Measurements from ENCODE around the gene SLC22A13. TPM values are rescaled to one million over a fixed set of nuclear protein-coding genes. Genes with fewer than 3 reads are reported as not detected.

Gene SLC22A13
- polyA plus RNA-seq, 1 donor from 2014 or later, result not detected

DNA sequence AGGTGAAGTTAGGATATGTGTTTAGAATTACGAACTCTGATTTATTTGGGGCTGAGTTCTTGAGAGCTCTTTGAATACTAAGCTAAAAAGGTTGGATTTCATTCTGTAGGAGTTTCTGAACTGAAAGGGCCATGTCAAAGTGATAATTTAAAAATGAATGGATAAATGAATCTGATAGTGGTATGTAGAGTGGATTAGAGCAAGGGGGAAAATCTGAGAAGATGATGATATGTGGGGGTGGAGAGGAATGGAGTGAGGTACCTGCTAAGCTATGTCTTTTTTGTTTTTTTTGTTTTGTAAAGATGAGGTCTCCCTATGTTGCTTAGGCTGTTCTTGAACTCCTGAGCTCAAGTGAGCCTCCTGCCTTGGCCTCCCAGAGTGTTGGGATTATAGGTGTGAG lies 44.6 kb upstream of the SLC22A13 start:
- no peak overlapping the region for H3K27ac ChIP-seq (ENCODE audit: low read length)

DNA sequence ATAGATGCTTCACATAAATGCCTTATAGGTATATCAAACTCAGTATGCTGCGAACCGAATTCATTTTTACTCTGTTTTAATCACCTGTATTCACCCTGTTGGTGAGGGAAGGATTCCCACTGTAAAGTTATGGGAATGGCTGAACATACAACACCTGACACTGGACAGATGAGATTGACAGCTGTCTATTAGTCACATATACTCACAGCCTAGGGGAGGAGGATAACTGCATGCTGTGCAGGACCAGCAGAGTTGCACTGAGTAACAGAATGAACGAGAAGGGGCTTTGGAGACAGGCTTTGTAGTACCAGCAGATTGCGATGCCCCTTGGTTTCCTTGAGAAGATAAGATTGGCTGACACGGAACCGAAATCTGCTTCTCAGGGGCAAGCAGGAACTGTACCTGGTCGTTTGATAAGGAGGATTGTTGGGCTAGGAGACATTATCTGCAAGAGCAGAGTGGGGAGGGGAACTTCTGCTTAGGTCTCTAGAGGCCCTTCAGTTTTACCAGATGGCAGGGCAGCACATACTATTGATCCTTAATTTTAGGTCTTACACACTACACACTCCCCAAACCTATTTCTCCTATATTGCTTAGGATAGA lies 43.5 kb upstream of the SLC22A13 start:
- Histone ChIP-seq H3K36me3 (ENCODE audit: insufficient read depth, low read length) (no peaks in the 10 kb centered on the region), H3K27me3 (ENCODE audit: insufficient read depth, low read depth, low read length) (no peaks in the 10 kb centered on the region), H3K79me2 (replicated peaks; ENCODE audit: insufficient read depth, low read length) (no peaks in the 10 kb centered on the region), H3K9ac (ENCODE audit: low read length) (no peak overlapping the region), H3K9me2 (ENCODE audit: insufficient read depth, low read length) (no peaks in the 10 kb centered on the region), H2AFZ (ENCODE audit: low read depth, low read length) (no peak overlapping the region), H3K4me3 (ENCODE audit: low read length) (no peak overlapping the region), H3K9me3 (ENCODE audit: low read length) (no peaks in the 10 kb centered on the region), H3K27ac (ENCODE audit: low read length) (no peak overlapping the region), H4K20me1 (ENCODE audit: insufficient read depth) (no peaks in the 10 kb centered on the region), H3K4me2 (ENCODE audit: low read length) (no peak overlapping the region), H3F3A (ENCODE audit: insufficient read depth, low read length, poor library complexity, severe bottlenecking) (no peaks in the 10 kb centered on the region)
- TF ChIP-seq, protein P1, sequence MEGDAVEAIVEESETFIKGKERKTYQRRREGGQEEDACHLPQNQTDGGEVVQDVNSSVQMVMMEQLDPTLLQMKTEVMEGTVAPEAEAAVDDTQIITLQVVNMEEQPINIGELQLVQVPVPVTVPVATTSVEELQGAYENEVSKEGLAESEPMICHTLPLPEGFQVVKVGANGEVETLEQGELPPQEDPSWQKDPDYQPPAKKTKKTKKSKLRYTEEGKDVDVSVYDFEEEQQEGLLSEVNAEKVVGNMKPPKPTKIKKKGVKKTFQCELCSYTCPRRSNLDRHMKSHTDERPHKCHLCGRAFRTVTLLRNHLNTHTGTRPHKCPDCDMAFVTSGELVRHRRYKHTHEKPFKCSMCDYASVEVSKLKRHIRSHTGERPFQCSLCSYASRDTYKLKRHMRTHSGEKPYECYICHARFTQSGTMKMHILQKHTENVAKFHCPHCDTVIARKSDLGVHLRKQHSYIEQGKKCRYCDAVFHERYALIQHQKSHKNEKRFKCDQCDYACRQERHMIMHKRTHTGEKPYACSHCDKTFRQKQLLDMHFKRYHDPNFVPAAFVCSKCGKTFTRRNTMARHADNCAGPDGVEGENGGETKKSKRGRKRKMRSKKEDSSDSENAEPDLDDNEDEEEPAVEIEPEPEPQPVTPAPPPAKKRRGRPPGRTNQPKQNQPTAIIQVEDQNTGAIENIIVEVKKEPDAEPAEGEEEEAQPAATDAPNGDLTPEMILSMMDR (IDR thresholded peaks at IDR 0.05; ENCODE audit: poor library complexity, severe bottlenecking), result no peak
- no peak for TF ChIP-seq TAF1 (IDR thresholded peaks at IDR 0.05; ENCODE audit: low read depth)
- no peak for TF ChIP-seq MXI1 (conservative IDR thresholded peaks at IDR 0.05; ENCODE audit: poor library complexity, severe bottlenecking)
- TF ChIP-seq EP300 (conservative IDR thresholded peaks at IDR 0.05; ENCODE audit: poor library complexity, severe bottlenecking), result no peak
- TF ChIP-seq EZH2 (IDR thresholded peaks at IDR 0.05; ENCODE audit: borderline replicate concordance, insufficient read depth, low read length, poor library complexity, severe bottlenecking), result no peak
- TF ChIP-seq, protein P2, sequence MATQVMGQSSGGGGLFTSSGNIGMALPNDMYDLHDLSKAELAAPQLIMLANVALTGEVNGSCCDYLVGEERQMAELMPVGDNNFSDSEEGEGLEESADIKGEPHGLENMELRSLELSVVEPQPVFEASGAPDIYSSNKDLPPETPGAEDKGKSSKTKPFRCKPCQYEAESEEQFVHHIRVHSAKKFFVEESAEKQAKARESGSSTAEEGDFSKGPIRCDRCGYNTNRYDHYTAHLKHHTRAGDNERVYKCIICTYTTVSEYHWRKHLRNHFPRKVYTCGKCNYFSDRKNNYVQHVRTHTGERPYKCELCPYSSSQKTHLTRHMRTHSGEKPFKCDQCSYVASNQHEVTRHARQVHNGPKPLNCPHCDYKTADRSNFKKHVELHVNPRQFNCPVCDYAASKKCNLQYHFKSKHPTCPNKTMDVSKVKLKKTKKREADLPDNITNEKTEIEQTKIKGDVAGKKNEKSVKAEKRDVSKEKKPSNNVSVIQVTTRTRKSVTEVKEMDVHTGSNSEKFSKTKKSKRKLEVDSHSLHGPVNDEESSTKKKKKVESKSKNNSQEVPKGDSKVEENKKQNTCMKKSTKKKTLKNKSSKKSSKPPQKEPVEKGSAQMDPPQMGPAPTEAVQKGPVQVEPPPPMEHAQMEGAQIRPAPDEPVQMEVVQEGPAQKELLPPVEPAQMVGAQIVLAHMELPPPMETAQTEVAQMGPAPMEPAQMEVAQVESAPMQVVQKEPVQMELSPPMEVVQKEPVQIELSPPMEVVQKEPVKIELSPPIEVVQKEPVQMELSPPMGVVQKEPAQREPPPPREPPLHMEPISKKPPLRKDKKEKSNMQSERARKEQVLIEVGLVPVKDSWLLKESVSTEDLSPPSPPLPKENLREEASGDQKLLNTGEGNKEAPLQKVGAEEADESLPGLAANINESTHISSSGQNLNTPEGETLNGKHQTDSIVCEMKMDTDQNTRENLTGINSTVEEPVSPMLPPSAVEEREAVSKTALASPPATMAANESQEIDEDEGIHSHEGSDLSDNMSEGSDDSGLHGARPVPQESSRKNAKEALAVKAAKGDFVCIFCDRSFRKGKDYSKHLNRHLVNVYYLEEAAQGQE (IDR thresholded peaks at IDR 0.05; ENCODE audit: borderline replicate concordance), result no peak
- no peak for TF ChIP-seq SMC3 (conservative IDR thresholded peaks at IDR 0.05; ENCODE audit: poor library complexity)
- no peak for TF ChIP-seq POLR2AphosphoS5 (IDR thresholded peaks at IDR 0.05)
- no peak for TF ChIP-seq RAD21 (conservative IDR thresholded peaks at IDR 0.05)

More for the DNA sequence above, 44.6 kb upstream of the SLC22A13 start:
- Histone ChIP-seq H3K4me2 (ENCODE audit: low read length) (no peak overlapping the region), H3K9ac (ENCODE audit: low read length) (no peak overlapping the region), H3K9me3 (ENCODE audit: low read length) (no peaks in the 10 kb centered on the region), H3K79me2 (replicated peaks; ENCODE audit: insufficient read depth, low read length) (no peaks in the 10 kb centered on the region), H3K9me2 (ENCODE audit: insufficient read depth, low read length) (no peaks in the 10 kb centered on the region), H3K27me3 (ENCODE audit: insufficient read depth, low read depth, low read length) (no peaks in the 10 kb centered on the region), H3K4me3 (ENCODE audit: low read length) (no peak overlapping the region), H4K20me1 (ENCODE audit: insufficient read depth) (no peaks in the 10 kb centered on the region), H3K36me3 (ENCODE audit: insufficient read depth, low read length) (no peaks in the 10 kb centered on the region), H2AFZ (ENCODE audit: low read depth, low read length) (no peak overlapping the region), H3F3A (ENCODE audit: insufficient read depth, low read length, poor library complexity, severe bottlenecking) (no peaks in the 10 kb centered on the region)
- TF ChIP-seq RAD21 (conservative IDR thresholded peaks at IDR 0.05) (no peak), MXI1 (conservative IDR thresholded peaks at IDR 0.05; ENCODE audit: poor library complexity, severe bottlenecking) (no peak), POLR2AphosphoS5 (IDR thresholded peaks at IDR 0.05) (no peak), EP300 (conservative IDR thresholded peaks at IDR 0.05; ENCODE audit: poor library complexity, severe bottlenecking) (no peak)
- TF ChIP-seq, protein P1 (IDR thresholded peaks at IDR 0.05; ENCODE audit: poor library complexity, severe bottlenecking), result no peak

Measured in neural cell (in vitro differentiated cells).